Daoy (cell line): ENCODE data around the gene COQ7. TPM values are rescaled to one million over a fixed set of nuclear protein-coding genes. Genes with fewer than 3 reads are reported as not detected.

Experiments
- DNase-seq: peaks from one replicate; pipeline ENCODE4 v3.0.0-alpha.2; 2015; ENCODE audit warnings: low read depth
- total RNA-seq: library from RNA; depleted of rRNA; stranded (reverse); fragments of >200 nt; shearing (Covaris generic); gene quantifications from 2 replicates; pipeline ENCODE4 v1.2.3, GENCODE V29; 2014

The COQ7 gene
- total RNA-seq, 1 experiment from 2014 or later = 23.9 TPM

GRCh38 chr16:19086322-19087199 lies 19.1 kb downstream of the COQ7 start:
- DNase-seq = peak; percentile 91

GRCh38 chr16:19088341-19088916 lies 21.0 kb downstream of the COQ7 start:
- no peak for DNase-seq

GRCh38 chr16:19089410-19089955 lies 22.1 kb downstream of the COQ7 start:
- DNase-seq = no peak

- DNase-seq = no peak
Observed at GRCh38 chr16:19090916-19091315, 23.5 kb downstream of the COQ7 start.

- no peak for DNase-seq
Observed at GRCh38 chr16:19092653-19093410, 25.4 kb downstream of the COQ7 start.

- no peak for DNase-seq
Observed at GRCh38 chr16:19093631-19094541, 26.5 kb downstream of the COQ7 start.

GRCh38 chr16:19094542-19095365 lies 27.3 kb downstream of the COQ7 start:
- DNase-seq = peak; percentile 37

- DNase-seq = peak; percentile 50
Observed at GRCh38 chr16:19095654-19096053, 28.2 kb downstream of the COQ7 start.

GRCh38 chr16:19098173-19098572 lies 30.8 kb downstream of the COQ7 start:
- DNase-seq = no peak

GRCh38 chr16:19102187-19102872 lies 34.9 kb downstream of the COQ7 start:
- DNase-seq = peak; percentile 60

- no peak for DNase-seq
Observed at GRCh38 chr16:19104607-19105006, 37.2 kb downstream of the COQ7 start.

GRCh38 chr16:19105131-19105530 lies 37.7 kb downstream of the COQ7 start:
- DNase-seq = no peak

- no peak for DNase-seq
Observed at GRCh38 chr16:19105891-19106624, 38.6 kb downstream of the COQ7 start.

- DNase-seq = no peak
Observed at GRCh38 chr16:19106625-19107020, 39.2 kb downstream of the COQ7 start.

GRCh38 chr16:19108409-19109287 lies 41.2 kb downstream of the COQ7 start:
- DNase-seq = no peak

- no peak for DNase-seq
Observed at GRCh38 chr16:19109288-19109664, 41.9 kb downstream of the COQ7 start.

GRCh38 chr16:19110537-19111360 lies 43.3 kb downstream of the COQ7 start:
- no peak for DNase-seq
